Fibroblast of lung (primary cell): Measurements from ENCODE around the gene GLG1. TPM values are rescaled to one million over a fixed set of nuclear protein-coding genes. Genes with fewer than 3 reads are reported as not detected.

Experiments
- DNase-seq, 2 donors: peaks; one replicate each; pipeline versions ENCODE4 v3.0.0 to v3.0.0-alpha.2; 2010; ENCODE audit warnings: low read depth in 2 of 2
- H2AFZ ChIP-seq: 2 replicates; pipeline ENCODE4 v1.5.1; 2012; ENCODE audit warnings: low read length, control low read depth, inconsistent platforms
- H3K27ac ChIP-seq: 2 replicates; pipeline ENCODE4 v1.5.1; 2011; ENCODE audit warnings: low read length, control low read depth; ENCODE audit not compliant: insufficient read depth
- H3K27me3 ChIP-seq: 2 replicates; pipeline ENCODE4 v1.5.1; 2011; ENCODE audit warnings: mild to moderate bottlenecking, low read length; ENCODE audit not compliant: control insufficient read depth, insufficient read depth
- H3K36me3 ChIP-seq: 2 replicates; pipeline ENCODE4 v1.5.1; 2011; ENCODE audit warnings: low read length; ENCODE audit not compliant: control insufficient read depth, insufficient read depth
- H3K4me1 ChIP-seq: 2 replicates; pipeline ENCODE4 v1.5.1; 2011; ENCODE audit warnings: low read length; ENCODE audit not compliant: control insufficient read depth, insufficient read depth; ENCODE audit errors: extremely low read depth
- H3K4me2 ChIP-seq: 2 replicates; pipeline ENCODE4 v1.5.1; 2011; ENCODE audit warnings: low read length, control low read depth; ENCODE audit not compliant: insufficient read depth; ENCODE audit errors: extremely low read depth
- H3K4me3 ChIP-seq, 4 experiments: fragments of 200-600 bp in 1 of 4; sonication (generic) in 1 of 4; replicated peaks in 1 of 4; 2 replicates each; pipeline ENCODE4 v1.5.1; 2011 to 2016; ENCODE audit warnings: low read length in 4 of 4, low read depth in 3 of 4, mild to moderate bottlenecking in 3 of 4, control low read depth in 2 of 4, inconsistent platforms in 1 of 4, mixed read lengths in 1 of 4; ENCODE audit not compliant: insufficient read depth in 1 of 4; ENCODE audit errors: control extremely low read depth in 1 of 4
- H3K79me2 ChIP-seq: 2 replicates; pipeline ENCODE4 v1.5.1; 2012; ENCODE audit warnings: mild to moderate bottlenecking, low read length, inconsistent platforms; ENCODE audit not compliant: control insufficient read depth, insufficient read depth
- H3K9ac ChIP-seq: 2 replicates; pipeline ENCODE4 v1.5.1; 2011; ENCODE audit warnings: mild to moderate bottlenecking, low read length, control low read depth; ENCODE audit not compliant: insufficient read depth
- H3K9me3 ChIP-seq: 2 replicates; pipeline ENCODE4 v1.5.1; 2012; ENCODE audit warnings: low read depth, low read length; ENCODE audit not compliant: control insufficient read depth, insufficient read depth
- H4K20me1 ChIP-seq: 2 replicates; pipeline ENCODE4 v1.5.1; 2011; ENCODE audit warnings: low read length; ENCODE audit not compliant: control insufficient read depth, insufficient read depth; ENCODE audit errors: extremely low read depth
- EZH2 ChIP-seq: IDR thresholded peaks from 2 replicates; pipeline ENCODE4 v1.5.1; 2012; ENCODE audit warnings: low read length, control low read depth, mild to moderate bottlenecking; ENCODE audit errors: missing control alignments
- polyA plus RNA-seq, 2 donors: library from polyadenylated mRNA; depleted of rRNA in 1 of 2; stranded (reverse) in 1 of 2; unstranded in 1 of 2; fragments of >200 nt; gene quantifications; 2 replicates each; pipeline ENCODE4 v1.2.1, GENCODE V29; 2011 to 2012; ENCODE audit warnings: missing spikeins in 1 of 2
- total RNA-seq: library from RNA; depleted of rRNA; stranded (reverse); fragments of >200 nt; gene quantifications from 2 replicates; pipeline ENCODE4 v1.2.1, GENCODE V29; 2014
- TF ChIP-seq, protein P1 (sequence below), 2 donors: IDR thresholded peaks in 1 of 2; conservative IDR thresholded peaks in 1 of 2; 1 replicate in 1 of 2; 2 replicates in 1 of 2; pipeline ENCODE4 v1.5.1; 2011 to 2012; ENCODE audit warnings: low read length in 2 of 2, control low read depth in 1 of 2, inconsistent platforms in 1 of 2, low read depth in 1 of 2, mild to moderate bottlenecking in 1 of 2

GLG1 gene
- total and polyA plus RNA-seq, 2 donors (not counting 1 experiment from before 2014, with no cell fraction given) = 138 to 150 TPM

DNA sequence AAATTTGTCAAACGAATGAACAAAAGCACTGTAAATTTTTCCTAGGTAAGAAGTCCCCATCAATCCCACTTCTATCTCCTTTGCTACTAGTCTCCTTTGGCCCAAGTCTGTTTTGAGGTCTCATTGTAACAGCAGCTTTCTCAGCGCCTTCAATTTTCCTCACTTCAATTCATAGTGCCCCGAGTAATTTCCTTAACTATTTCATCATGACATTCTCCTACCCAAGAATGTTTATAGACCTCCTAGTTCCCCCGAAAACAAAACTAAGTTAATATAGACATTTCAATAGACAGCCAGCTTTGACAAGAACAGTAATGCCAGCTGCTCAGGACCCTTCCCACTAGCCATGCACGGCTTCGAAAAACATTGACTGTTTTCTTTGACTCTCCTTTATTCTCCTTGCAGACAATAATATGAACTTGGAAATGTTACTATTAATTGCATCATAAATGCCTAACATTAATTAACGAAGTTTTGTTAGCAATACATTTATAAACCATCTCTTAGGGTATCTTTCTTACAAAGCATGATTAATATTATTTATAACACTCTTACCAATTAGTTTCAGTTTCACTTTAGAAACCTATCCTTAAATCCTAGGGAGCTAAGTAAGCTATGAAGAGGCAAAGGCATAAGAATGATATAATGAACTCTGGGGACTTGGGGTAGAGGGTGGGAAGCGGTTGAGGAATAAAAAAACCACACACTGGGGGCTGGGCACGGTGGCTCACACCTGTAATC is 22.8 kb downstream of the GLG1 start:
- Histone ChIP-seq H3K79me2 (peaks cover 30% of the 10 kb centered on the region), H3K27me3 (no peaks in the 10 kb centered on the region), H3K4me3 (peak overlapping the region in 1 of 4 experiments; percentile 17), H3K4me1 (no peaks in the 10 kb centered on the region), H2AFZ (no peak overlapping the region), H4K20me1 (no peaks in the 10 kb centered on the region), H3K27ac (no peak overlapping the region), H3K9ac (no peak overlapping the region), H3K36me3 (no peaks in the 10 kb centered on the region), H3K9me3 (no peaks in the 10 kb centered on the region), H3K4me2 (no peak overlapping the region)
- DNase-seq = peak in 1 of 2 donors; percentile 29
- no peak for TF ChIP-seq EZH2
- TF ChIP-seq, protein P1, sequence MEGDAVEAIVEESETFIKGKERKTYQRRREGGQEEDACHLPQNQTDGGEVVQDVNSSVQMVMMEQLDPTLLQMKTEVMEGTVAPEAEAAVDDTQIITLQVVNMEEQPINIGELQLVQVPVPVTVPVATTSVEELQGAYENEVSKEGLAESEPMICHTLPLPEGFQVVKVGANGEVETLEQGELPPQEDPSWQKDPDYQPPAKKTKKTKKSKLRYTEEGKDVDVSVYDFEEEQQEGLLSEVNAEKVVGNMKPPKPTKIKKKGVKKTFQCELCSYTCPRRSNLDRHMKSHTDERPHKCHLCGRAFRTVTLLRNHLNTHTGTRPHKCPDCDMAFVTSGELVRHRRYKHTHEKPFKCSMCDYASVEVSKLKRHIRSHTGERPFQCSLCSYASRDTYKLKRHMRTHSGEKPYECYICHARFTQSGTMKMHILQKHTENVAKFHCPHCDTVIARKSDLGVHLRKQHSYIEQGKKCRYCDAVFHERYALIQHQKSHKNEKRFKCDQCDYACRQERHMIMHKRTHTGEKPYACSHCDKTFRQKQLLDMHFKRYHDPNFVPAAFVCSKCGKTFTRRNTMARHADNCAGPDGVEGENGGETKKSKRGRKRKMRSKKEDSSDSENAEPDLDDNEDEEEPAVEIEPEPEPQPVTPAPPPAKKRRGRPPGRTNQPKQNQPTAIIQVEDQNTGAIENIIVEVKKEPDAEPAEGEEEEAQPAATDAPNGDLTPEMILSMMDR (conservative IDR thresholded peaks at IDR 0.05 in 1 of 2, IDR thresholded peaks at IDR 0.05 in 1 of 2; ENCODE audit: low read depth in 1 of 2, low read length in 2 of 2) = no peak

DNA sequence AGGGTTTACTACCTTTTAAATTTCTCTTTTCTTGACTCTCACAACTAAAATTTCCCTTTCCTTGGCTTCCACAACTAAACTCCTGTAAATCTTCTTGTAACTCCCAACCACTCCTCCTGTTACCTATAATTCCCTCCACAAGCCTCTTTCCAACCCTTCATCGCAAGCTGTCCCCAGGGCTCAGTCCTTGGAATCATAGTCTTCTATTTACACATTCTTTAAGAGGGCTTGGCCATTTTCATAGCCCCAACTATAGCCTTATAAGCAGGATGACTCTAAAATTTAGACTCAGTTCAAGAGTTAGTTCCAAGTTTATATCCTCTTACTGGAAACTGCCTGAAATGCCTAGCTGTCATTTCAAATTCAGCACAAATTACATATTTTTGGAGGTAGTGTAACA is 23.9 kb downstream of the GLG1 start:
- no peaks in the 10 kb centered on the region for H3K36me3 ChIP-seq
- H3K79me2 ChIP-seq = peaks cover 33% of the 10 kb centered on the region
- no peak overlapping the region for H3K4me3 ChIP-seq
- no peaks in the 10 kb centered on the region for H4K20me1 ChIP-seq
- H3K27ac ChIP-seq = no peak overlapping the region
- no peaks in the 10 kb centered on the region for H3K9me3 ChIP-seq
- no peak overlapping the region for H3K4me2 ChIP-seq
- DNase-seq = no peak
- no peaks in the 10 kb centered on the region for H3K27me3 ChIP-seq
- no peak for TF ChIP-seq EZH2
- TF ChIP-seq, protein P1 (conservative IDR thresholded peaks at IDR 0.05 in 1 of 2, IDR thresholded peaks at IDR 0.05 in 1 of 2; ENCODE audit: low read depth in 1 of 2, low read length in 2 of 2) = no peak
- no peaks in the 10 kb centered on the region for H3K4me1 ChIP-seq
- H3K9ac ChIP-seq = no peak overlapping the region
- H2AFZ ChIP-seq = no peak overlapping the region

DNA sequence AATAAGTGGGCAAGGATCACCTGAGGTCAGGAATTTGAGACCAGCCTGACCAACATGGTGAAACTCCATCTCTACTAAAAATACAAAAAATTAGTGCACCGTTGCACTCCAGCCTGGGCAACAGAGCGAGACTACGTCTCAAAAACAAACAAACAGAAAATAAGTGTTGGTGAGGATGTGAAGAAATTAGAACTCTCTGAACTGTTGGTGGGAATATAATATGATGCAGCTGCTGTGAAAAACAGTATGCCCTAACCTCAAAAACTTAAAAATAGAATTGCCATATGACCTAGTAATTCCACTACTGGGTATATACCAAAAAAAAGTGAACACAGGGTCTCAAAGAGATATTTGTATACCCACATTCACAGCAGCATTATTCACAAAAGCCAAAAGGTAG is 26.1 kb downstream of the GLG1 start:
- Histone ChIP-seq H2AFZ (no peak overlapping the region), H3K9me3 (no peaks in the 10 kb centered on the region), H4K20me1 (no peaks in the 10 kb centered on the region), H3K4me3 (no peak overlapping the region), H3K4me2 (no peak overlapping the region), H3K9ac (no peak overlapping the region), H3K27me3 (no peaks in the 10 kb centered on the region), H3K36me3 (no peaks in the 10 kb centered on the region), H3K4me1 (no peaks in the 10 kb centered on the region), H3K79me2 (peaks cover 32% of the 10 kb centered on the region), H3K27ac (no peak overlapping the region)
- TF ChIP-seq, protein P1 (conservative IDR thresholded peaks at IDR 0.05 in 1 of 2, IDR thresholded peaks at IDR 0.05 in 1 of 2; ENCODE audit: low read depth in 1 of 2, low read length in 2 of 2) = no peak
- no peak for TF ChIP-seq EZH2
- DNase-seq = no peak
